GM10266 (cell line): ENCODE data around the gene ZNF764.

Experiments used
- DNase-seq: peaks from one replicate; pipeline ENCODE4 v3.0.0; 2012; ENCODE audit errors: extremely low spot score
- CTCF ChIP-seq: IDR thresholded peaks from 2 replicates; pipeline ENCODE4 v1.5.1; 2012; ENCODE audit warnings: mild to moderate bottlenecking, low read depth; ENCODE audit not compliant: control insufficient read depth, insufficient read depth; ENCODE audit errors: missing control alignments

ZNF764 gene

GRCh38 chr16:30554557-30555314 lies 3.4 kb downstream of the ZNF764 start:
- DNase-seq = no peak
- TF ChIP-seq CTCF = no peak

DNA sequence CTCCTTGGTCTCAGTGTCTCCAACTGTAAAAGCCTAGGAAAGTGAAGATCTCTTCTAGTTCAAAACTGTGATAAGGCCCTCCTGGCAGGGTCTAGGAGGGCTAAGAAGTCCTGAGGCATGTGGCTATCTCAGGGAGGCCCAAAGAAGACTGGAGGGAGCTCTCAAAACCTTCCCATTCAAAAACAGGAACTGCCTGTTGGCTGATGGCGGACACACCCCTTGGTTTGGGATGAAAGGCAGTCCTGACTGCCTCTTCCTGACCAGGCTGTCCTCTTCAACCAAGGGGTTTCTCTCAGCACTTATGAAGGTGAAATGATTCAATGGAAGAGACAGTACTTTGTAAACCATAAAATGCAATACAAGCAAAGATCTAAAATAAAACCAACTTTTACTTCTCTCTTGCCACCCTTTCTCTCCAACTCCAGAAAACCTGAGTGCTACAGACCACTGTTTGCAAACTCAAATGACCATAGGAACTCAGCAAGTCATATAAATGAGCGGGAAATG lies 4.7 kb downstream of the ZNF764 start:
- TF ChIP-seq CTCF = no peak
- DNase-seq = no peak

DNA sequence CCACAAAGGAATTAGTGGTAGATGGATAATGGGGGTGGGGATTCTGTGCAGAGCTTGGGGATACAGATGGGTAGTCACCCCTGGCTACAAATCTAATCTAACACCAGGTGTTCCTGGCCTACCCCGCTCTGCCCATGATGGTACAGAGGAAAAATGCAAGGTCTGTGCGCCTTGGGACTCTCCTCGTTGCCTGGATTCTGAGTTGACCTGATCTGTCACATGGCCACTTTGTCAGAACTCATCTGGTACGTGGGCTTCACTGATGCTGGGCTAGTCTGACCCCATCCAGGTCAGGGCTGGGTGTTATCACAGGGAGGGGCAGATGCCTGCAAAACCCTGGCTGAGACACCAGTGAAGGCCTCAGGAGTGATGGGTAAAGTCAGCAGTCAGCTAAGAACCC lies 5.2 kb downstream of the ZNF764 start:
- TF ChIP-seq CTCF = no peak
- no peak for DNase-seq

GRCh38 chr16:30551781-30552180 lies 6.4 kb downstream of the ZNF764 start:
- no peak for TF ChIP-seq CTCF
- peak; percentile 76 for DNase-seq

GRCh38 chr16:30548416-30549253 lies 9.5 kb downstream of the ZNF764 start:
- no peak for DNase-seq
- no peak for TF ChIP-seq CTCF

GRCh38 chr16:30546115-30546514 lies 12.1 kb downstream of the ZNF764 start:
- no peak for DNase-seq

More at GRCh38 chr16:30546115-30546514, 12.1 kb downstream of the ZNF764 start:
- TF ChIP-seq CTCF = no peak
